Measurements from ENCODE around the gene STAC3.

Gene STAC3

GRCh38 chr12:57213763-57214397, 37.1 kb downstream of the STAC3 start:
- Mint-ChIP-seq H3K27me3 (peaks cover 36% of the 10 kb centered on the region), H3K4me3 (no peak overlapping the region), H3K9me3 (no peaks in the 10 kb centered on the region), H3K36me3 (no peaks in the 10 kb centered on the region), H3K27ac (peak overlapping the region; percentile 60), H3K4me1 (peaks cover 38% of the 10 kb centered on the region)

DNA sequence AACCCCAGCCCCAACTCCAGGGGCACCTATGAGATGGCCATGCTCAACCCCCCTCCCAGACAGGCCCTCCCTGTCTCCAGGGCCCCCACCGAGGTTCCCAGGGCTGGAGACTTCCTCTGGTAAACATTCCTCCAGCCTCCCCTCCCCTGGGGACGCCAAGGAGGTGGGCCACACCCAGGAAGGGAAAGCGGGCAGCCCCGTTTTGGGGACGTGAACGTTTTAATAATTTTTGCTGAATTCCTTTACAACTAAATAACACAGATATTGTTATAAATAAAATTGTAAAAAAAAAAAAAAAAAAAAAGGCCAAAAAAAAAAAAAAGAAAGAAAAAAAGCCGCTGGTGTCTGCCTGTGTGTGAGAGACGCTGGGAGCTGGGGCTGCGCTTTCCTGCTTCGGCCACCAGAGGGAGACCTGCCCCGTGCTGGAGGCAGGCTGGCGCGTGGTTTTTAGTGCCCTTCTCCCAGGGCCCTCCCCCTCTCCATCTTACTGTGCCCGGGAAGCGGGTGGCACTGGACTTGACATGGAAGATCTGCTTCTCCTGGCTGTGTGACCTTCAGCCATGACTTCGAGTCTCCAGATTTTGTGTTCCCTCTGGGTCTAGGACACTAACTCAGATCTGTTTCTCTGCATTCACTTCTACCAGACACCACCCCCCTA, 37.8 kb downstream of the STAC3 start:
- H3K36me3 Mint-ChIP-seq, result no peaks in the 10 kb centered on the region

GRCh38 chr12:57212701-57213057, 38.3 kb downstream of the STAC3 start:
- no peak overlapping the region for H3K27ac Mint-ChIP-seq
- peaks cover 33% of the 10 kb centered on the region for H3K4me1 Mint-ChIP-seq
- no peaks in the 10 kb centered on the region for H3K36me3 Mint-ChIP-seq
- no peaks in the 10 kb centered on the region for H3K9me3 Mint-ChIP-seq
- H3K4me3 Mint-ChIP-seq, result no peak overlapping the region
- peaks cover 25% of the 10 kb centered on the region for H3K27me3 Mint-ChIP-seq

More for the DNA sequence above, 37.8 kb downstream of the STAC3 start:
- H3K9me3 Mint-ChIP-seq, result no peaks in the 10 kb centered on the region
- H3K27ac Mint-ChIP-seq, result no peak overlapping the region
- H3K4me1 Mint-ChIP-seq, result peaks cover 33% of the 10 kb centered on the region
- H3K4me3 Mint-ChIP-seq, result no peak overlapping the region
- peaks cover 29% of the 10 kb centered on the region for H3K27me3 Mint-ChIP-seq

- H3K4me1 Mint-ChIP-seq, result peaks cover 27% of the 10 kb centered on the region
- no peaks in the 10 kb centered on the region for H3K36me3 Mint-ChIP-seq
- H3K9me3 Mint-ChIP-seq, result no peaks in the 10 kb centered on the region
- H3K4me3 Mint-ChIP-seq, result no peak overlapping the region
- peaks cover 19% of the 10 kb centered on the region for H3K27me3 Mint-ChIP-seq
- H3K27ac Mint-ChIP-seq, result no peak overlapping the region
Measured at GRCh38 chr12:57211791-57212700, 38.9 kb downstream of the STAC3 start.

DNA sequence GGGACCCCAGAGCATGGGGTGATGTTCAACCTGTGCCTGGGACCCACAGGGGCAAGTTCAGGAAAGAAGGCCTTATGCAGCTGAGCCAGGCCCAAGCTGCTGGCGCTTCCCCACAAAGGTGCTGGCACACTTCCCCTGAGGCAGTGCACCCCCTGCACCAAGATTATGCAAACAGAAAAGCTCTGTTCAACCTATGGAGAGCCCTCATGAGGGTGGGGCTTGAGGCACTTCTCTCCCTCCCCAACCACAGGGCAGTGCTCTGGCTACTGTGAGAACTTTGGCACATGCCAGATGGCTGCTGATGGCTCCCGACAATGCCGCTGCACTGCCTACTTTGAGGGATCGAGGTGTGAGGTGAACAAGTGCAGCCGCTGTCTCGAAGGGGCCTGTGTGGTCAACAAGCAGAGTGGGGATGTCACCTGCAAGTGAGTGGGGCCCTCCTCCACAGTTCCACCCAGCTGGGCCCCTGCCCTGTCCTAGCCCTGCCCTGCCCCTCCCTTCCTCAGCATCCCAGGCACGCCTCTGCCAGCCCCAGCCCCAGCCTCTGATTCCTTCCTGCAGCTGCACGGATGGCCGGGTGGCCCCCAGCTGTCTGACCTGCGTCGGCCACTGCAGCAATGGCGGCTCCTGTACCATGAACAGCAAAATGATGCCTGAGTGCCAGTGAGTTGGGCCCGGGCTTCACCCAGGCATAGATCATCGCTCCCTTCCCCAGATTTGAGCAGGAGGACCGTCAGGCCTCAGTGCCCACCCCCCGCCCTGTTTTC, 39.9 kb downstream of the STAC3 start:
- H3K27ac Mint-ChIP-seq, result no peak overlapping the region
- no peak overlapping the region for H3K4me3 Mint-ChIP-seq
- peaks cover 19% of the 10 kb centered on the region for H3K27me3 Mint-ChIP-seq
- H3K36me3 Mint-ChIP-seq, result no peaks in the 10 kb centered on the region
- peaks cover 27% of the 10 kb centered on the region for H3K4me1 Mint-ChIP-seq
- H3K9me3 Mint-ChIP-seq, result no peaks in the 10 kb centered on the region

DNA sequence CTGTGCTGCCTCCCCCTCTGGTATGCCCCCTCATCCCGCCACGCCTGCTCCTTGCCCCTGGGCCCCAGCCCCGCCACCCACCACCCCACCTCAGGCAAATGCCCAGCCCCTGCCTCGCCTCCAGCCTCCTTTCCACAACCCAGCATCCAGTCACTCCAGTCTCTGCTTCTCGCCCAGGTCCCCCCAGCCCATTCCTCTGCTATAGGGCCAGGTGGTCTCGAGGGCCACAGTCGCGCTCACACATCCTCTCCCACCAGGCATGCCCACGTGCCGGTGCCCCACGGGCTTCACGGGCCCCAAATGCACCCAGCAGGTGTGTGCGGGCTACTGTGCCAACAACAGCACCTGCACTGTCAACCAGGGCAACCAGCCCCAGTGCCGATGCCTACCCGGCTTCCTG, 40.5 kb downstream of the STAC3 start:
- no peaks in the 10 kb centered on the region for H3K9me3 Mint-ChIP-seq
- H3K36me3 Mint-ChIP-seq, result no peaks in the 10 kb centered on the region
- H3K4me3 Mint-ChIP-seq, result no peak overlapping the region
- no peak overlapping the region for H3K27ac Mint-ChIP-seq
- H3K4me1 Mint-ChIP-seq, result peaks cover 21% of the 10 kb centered on the region
- peaks cover 14% of the 10 kb centered on the region for H3K27me3 Mint-ChIP-seq

DNA sequence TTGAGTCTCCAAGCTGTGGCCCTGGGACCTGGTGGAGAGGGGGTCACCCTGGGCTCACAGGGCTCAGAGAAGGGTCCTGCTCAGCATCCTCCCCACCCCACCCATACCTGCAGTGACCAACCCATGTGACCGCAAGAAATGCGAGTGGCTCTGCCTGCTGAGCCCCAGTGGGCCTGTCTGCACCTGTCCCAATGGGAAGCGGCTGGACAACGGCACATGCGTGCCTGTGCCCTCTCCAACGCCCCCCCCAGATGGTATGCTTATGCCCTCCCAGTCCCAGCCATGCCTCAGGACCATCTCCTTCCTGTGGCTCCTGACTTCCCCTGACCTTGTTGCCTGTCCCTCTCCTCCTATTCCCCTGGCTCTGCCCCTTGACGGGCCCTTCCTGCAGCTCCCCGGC, 41.1 kb downstream of the STAC3 start:
- H3K9me3 Mint-ChIP-seq, result no peaks in the 10 kb centered on the region
- H3K27me3 Mint-ChIP-seq, result peaks cover 11% of the 10 kb centered on the region
- no peak overlapping the region for H3K27ac Mint-ChIP-seq
- H3K36me3 Mint-ChIP-seq, result no peaks in the 10 kb centered on the region
- H3K4me3 Mint-ChIP-seq, result no peak overlapping the region
- H3K4me1 Mint-ChIP-seq, result peaks cover 17% of the 10 kb centered on the region

- no peaks in the 10 kb centered on the region for H3K36me3 Mint-ChIP-seq
- no peak overlapping the region for H3K27ac Mint-ChIP-seq
- peaks cover 6% of the 10 kb centered on the region for H3K4me1 Mint-ChIP-seq
Measured at GRCh38 chr12:57208631-57209282, 42.2 kb downstream of the STAC3 start.

DNA sequence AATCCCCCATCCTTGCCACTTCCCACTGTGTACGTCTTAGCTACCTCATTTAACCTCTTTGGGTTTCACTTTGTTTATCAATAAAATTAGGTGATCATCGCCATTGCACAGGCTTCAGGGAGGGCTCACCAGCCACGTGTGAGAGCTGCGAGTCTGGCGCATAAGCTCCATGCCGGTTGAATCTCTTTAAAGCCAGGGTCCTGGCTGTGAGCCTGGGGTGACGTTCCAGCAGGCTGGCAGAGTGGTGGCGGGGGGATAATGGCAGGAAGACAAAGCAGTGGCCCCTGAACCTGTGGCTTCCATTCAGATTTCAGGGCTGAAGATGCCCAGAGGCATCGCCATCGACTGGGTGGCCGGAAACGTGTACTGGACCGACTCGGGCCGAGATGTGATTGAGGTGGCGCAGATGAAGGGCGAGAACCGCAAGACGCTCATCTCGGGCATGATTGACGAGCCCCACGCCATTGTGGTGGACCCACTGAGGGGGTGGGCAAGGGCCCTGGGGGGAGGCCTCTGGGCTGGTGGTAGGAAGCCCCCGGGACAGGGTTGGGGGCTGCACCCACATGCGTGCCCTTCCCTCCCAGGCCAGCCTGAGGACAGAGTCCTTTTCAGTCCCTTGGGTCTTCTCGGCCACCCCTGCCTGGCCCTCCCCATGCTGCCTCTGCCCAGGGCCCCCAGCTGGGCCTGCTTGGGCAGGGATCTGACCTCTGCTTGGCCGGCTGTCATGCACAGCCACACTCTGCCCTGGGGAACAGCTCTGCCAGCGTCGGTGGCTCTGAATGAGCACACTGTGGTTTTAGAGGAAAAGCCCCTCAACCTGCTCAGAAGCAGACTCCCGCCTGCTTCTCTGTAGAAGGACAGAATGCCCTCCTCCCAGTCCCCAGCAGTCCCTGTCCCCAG, 43.0 kb downstream of the STAC3 start:
- Mint-ChIP-seq H3K4me1 (no peaks in the 10 kb centered on the region), H3K9me3 (no peaks in the 10 kb centered on the region), H3K27me3 (no peaks in the 10 kb centered on the region), H3K27ac (no peak overlapping the region), H3K36me3 (peaks cover 1% of the 10 kb centered on the region), H3K4me3 (no peak overlapping the region)

More at GRCh38 chr12:57208631-57209282, 42.2 kb downstream of the STAC3 start:
- Mint-ChIP-seq H3K27me3 (peaks cover 2% of the 10 kb centered on the region), H3K9me3 (no peaks in the 10 kb centered on the region), H3K4me3 (no peak overlapping the region)

- Mint-ChIP-seq H3K9me3 (no peaks in the 10 kb centered on the region), H3K36me3 (peaks cover 1% of the 10 kb centered on the region), H3K27ac (no peak overlapping the region), H3K4me1 (no peaks in the 10 kb centered on the region), H3K4me3 (no peak overlapping the region), H3K27me3 (no peaks in the 10 kb centered on the region)
Measured at GRCh38 chr12:57205931-57206330, 45.1 kb downstream of the STAC3 start.

DNA sequence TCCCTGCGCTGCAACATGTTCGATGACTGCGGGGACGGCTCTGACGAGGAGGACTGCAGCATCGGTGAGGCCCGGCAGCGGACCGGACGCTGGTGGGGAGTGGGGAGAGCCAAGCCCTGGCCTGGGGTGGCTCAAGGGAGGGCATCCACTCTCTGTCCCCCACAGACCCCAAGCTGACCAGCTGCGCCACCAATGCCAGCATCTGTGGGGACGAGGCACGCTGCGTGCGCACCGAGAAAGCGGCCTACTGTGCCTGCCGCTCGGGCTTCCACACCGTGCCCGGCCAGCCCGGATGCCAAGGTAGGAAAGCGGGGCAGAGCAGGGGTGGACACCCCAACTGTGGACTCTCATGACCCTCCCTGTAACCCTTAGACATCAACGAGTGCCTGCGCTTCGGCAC, 45.8 kb downstream of the STAC3 start:
- Mint-ChIP-seq H3K9me3 (no peaks in the 10 kb centered on the region), H3K4me3 (no peak overlapping the region), H3K27ac (no peak overlapping the region), H3K4me1 (no peaks in the 10 kb centered on the region), H3K36me3 (peaks cover 1% of the 10 kb centered on the region), H3K27me3 (no peaks in the 10 kb centered on the region)

DNA sequence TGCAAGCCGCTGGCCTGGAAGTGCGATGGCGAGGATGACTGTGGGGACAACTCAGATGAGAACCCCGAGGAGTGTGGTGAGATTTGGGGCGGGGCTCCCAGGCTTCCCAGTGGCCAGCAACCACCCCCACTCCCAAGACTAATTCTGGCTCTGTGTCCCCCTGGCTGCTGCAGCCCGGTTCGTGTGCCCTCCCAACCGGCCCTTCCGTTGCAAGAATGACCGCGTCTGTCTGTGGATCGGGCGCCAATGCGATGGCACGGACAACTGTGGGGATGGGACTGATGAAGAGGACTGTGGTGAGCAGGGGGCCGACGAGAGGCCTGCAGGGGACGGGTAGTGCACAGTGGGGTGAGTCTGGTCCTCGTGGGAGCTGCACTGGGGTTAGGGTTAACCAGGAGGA, 46.5 kb downstream of the STAC3 start:
- no peaks in the 10 kb centered on the region for H3K4me1 Mint-ChIP-seq
- no peaks in the 10 kb centered on the region for H3K27me3 Mint-ChIP-seq
- no peak overlapping the region for H3K4me3 Mint-ChIP-seq
- no peaks in the 10 kb centered on the region for H3K9me3 Mint-ChIP-seq
- H3K36me3 Mint-ChIP-seq, result peaks cover 1% of the 10 kb centered on the region
- H3K27ac Mint-ChIP-seq, result no peak overlapping the region

DNA sequence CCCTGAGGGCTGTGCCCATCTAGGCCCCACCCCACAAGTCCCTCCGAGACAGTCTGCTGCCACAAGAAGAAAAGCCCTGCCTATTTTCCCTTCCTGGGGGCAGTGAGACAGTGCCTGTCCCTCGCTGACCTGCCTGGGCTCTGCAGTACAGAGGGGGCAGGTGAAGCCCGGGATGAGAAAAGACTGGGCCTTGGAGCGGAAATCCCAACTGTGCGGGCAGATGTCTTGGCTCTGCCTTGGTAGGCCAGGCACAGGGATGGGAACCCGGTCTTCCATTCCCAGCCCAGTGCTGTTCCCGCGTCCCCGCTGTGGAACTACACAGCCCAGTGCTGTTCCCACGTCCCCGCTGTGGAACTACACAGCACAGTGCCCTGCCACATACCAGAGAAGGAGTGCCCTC, 47.2 kb downstream of the STAC3 start:
- H3K9me3 Mint-ChIP-seq, result no peaks in the 10 kb centered on the region
- H3K36me3 Mint-ChIP-seq, result peaks cover 1% of the 10 kb centered on the region
- no peaks in the 10 kb centered on the region for H3K4me1 Mint-ChIP-seq
- H3K27me3 Mint-ChIP-seq, result no peaks in the 10 kb centered on the region
- no peak overlapping the region for H3K27ac Mint-ChIP-seq
- no peak overlapping the region for H3K4me3 Mint-ChIP-seq

DNA sequence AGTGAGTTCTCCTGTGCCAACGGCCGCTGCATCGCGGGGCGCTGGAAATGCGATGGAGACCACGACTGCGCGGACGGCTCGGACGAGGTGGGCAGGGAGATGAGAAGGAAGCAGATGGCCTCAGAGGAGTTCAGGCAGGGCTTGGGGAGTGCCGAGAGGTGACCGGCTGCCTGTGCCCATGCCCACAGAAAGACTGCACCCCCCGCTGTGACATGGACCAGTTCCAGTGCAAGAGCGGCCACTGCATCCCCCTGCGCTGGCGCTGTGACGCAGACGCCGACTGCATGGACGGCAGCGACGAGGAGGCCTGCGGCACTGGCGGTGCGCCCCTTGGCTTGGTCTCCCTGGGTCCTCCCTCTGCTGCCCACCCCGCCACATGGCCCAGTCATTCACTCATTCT, 47.8 kb downstream of the STAC3 start:
- Mint-ChIP-seq H3K36me3 (peaks cover 1% of the 10 kb centered on the region), H3K9me3 (no peaks in the 10 kb centered on the region), H3K27me3 (no peaks in the 10 kb centered on the region), H3K4me3 (no peak overlapping the region), H3K27ac (no peak overlapping the region), H3K4me1 (no peaks in the 10 kb centered on the region)
